Endothelial cell (in vitro differentiated cells): ENCODE results near the gene SDS. TPM values are rescaled to one million over a fixed set of nuclear protein-coding genes. Genes with fewer than 3 reads are reported as not detected.

Experiments
- DNase-seq: peaks from one replicate; pipeline ENCODE4 v3.0.0; 2021; ENCODE audit warnings: low spot score
- H3K27ac Mint-ChIP-seq: one replicate; pipeline ENCODE4 v1.8.0; 2021; ENCODE audit warnings: mixed read lengths, inconsistent platforms; ENCODE audit not compliant: unreplicated experiment
- H3K27me3 Mint-ChIP-seq: one replicate; pipeline ENCODE4 v1.8.0; 2021; ENCODE audit warnings: mild to moderate bottlenecking, moderate library complexity, mixed read lengths, inconsistent platforms; ENCODE audit not compliant: unreplicated experiment
- H3K36me3 Mint-ChIP-seq: one replicate; pipeline ENCODE4 v1.8.0; 2021; ENCODE audit warnings: mild to moderate bottlenecking, low read depth, mixed read lengths, inconsistent platforms; ENCODE audit not compliant: unreplicated experiment
- H3K4me1 Mint-ChIP-seq: one replicate; pipeline ENCODE4 v1.8.0; 2021; ENCODE audit warnings: mild to moderate bottlenecking, mixed read lengths, inconsistent platforms; ENCODE audit not compliant: unreplicated experiment
- H3K4me3 Mint-ChIP-seq: one replicate; pipeline ENCODE4 v1.8.0; 2021; ENCODE audit warnings: mild to moderate bottlenecking, mixed read lengths, inconsistent platforms; ENCODE audit not compliant: unreplicated experiment
- H3K9me3 Mint-ChIP-seq: one replicate; pipeline ENCODE4 v1.8.0; 2021; ENCODE audit warnings: mixed read lengths, inconsistent platforms; ENCODE audit not compliant: unreplicated experiment
- CTCF ChIP-seq: fragments of 200-600 bp; sonication (generic); IDR thresholded peaks from one replicate; pipeline ENCODE4 v1.5.0; 2021; ENCODE audit warnings: antibody characterized with exemption; ENCODE audit not compliant: unreplicated experiment
- total RNA-seq: library from RNA; stranded (reverse); fragmentation: NEBNext Ultra II Directional; extraction: Animal tissue kit (Norgen Biotek cat#: 25700); gene quantifications from one replicate; pipeline ENCODE4 v1.2.1, GENCODE V29; 2021; ENCODE audit not compliant: unreplicated experiment

The SDS gene
- total RNA-seq, 1 donor from 2014 or later, result not detected

GRCh38 chr12:113414519-113415038 lies 10.9 kb upstream of the SDS start:
- no peaks in the 10 kb centered on the region for H3K36me3 Mint-ChIP-seq
- no peaks in the 10 kb centered on the region for H3K4me1 Mint-ChIP-seq
- no peaks in the 10 kb centered on the region for H3K9me3 Mint-ChIP-seq
- no peak overlapping the region for H3K27ac Mint-ChIP-seq
- H3K4me3 Mint-ChIP-seq, result no peak overlapping the region
- peaks cover 7% of the 10 kb centered on the region for H3K27me3 Mint-ChIP-seq
- no peak for TF ChIP-seq CTCF
- no peak for DNase-seq

- no peaks in the 10 kb centered on the region for H3K4me1 Mint-ChIP-seq
- no peak for DNase-seq
- H3K9me3 Mint-ChIP-seq, result no peaks in the 10 kb centered on the region
- peaks cover 7% of the 10 kb centered on the region for H3K27me3 Mint-ChIP-seq
- H3K36me3 Mint-ChIP-seq, result no peaks in the 10 kb centered on the region
- no peak overlapping the region for H3K27ac Mint-ChIP-seq
- H3K4me3 Mint-ChIP-seq, result no peak overlapping the region
- no peak for TF ChIP-seq CTCF
These were observed 9.8 kb upstream of the SDS start for GRCh38 chr12:113413488-113413939.

- TF ChIP-seq CTCF, result no peak
- DNase-seq, result no peak
- H3K9me3 Mint-ChIP-seq, result no peaks in the 10 kb centered on the region
- no peak overlapping the region for H3K27ac Mint-ChIP-seq
- no peak overlapping the region for H3K4me3 Mint-ChIP-seq
- no peaks in the 10 kb centered on the region for H3K36me3 Mint-ChIP-seq
- H3K4me1 Mint-ChIP-seq, result no peaks in the 10 kb centered on the region
- peaks cover 3% of the 10 kb centered on the region for H3K27me3 Mint-ChIP-seq
These were observed 5.9 kb upstream of the SDS start for GRCh38 chr12:113409462-113410124.

GRCh38 chr12:113408756-113409298 lies 5.1 kb upstream of the SDS start:
- H3K9me3 Mint-ChIP-seq, result no peaks in the 10 kb centered on the region
- H3K36me3 Mint-ChIP-seq, result no peaks in the 10 kb centered on the region
- H3K4me1 Mint-ChIP-seq, result no peaks in the 10 kb centered on the region
- no peak overlapping the region for H3K27ac Mint-ChIP-seq
- H3K4me3 Mint-ChIP-seq, result no peak overlapping the region
- no peak for DNase-seq
- peaks cover 3% of the 10 kb centered on the region for H3K27me3 Mint-ChIP-seq
- TF ChIP-seq CTCF, result no peak

GRCh38 chr12:113407931-113408600 lies 4.4 kb upstream of the SDS start:
- Mint-ChIP-seq H3K4me1 (no peaks in the 10 kb centered on the region), H3K4me3 (no peak overlapping the region), H3K36me3 (no peaks in the 10 kb centered on the region), H3K27ac (no peak overlapping the region), H3K27me3 (peaks cover 3% of the 10 kb centered on the region), H3K9me3 (no peaks in the 10 kb centered on the region)
- no peak for TF ChIP-seq CTCF
- no peak for DNase-seq
